Measurements from ENCODE around the gene ZBTB20. TPM values are rescaled to one million over a fixed set of nuclear protein-coding genes. Genes with fewer than 3 reads are reported as not detected.

Gene ZBTB20
- total and polyA plus RNA-seq, 10 of the 15 experiments (the other 5 are each of a cell fraction or from before 2014, with no cell fraction given), result 0.20 to 5.5 (median 2.2) TPM

DNA sequence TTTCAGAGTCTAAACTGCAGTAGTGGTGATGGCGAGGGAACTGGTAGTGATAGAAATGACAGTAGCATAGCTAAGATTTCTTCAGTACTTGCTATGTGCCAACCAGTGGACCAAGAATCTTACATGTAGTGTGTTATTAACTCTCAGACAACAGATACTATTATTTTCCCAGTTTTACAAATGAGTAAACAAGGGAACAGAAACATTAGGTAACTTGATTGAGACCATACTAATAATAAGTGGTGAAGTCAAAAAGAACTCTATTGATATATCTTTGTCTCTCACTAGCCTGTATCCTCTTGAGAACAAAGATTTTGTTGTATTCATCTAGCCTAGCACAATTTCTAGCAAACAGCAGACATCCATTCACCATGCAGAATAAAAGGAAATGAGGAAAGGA lies 250.1 kb downstream of the ZBTB20 start:
- in situ Hi-C loops (cut with MboI), result no loop called here
- no peak overlapping the region for H3K27ac ChIP-seq (ENCODE audit: control insufficient read depth, insufficient read depth)
- no peaks in the 10 kb centered on the region for H3K27me3 ChIP-seq (replicated peaks in 1 of 2; ENCODE audit: control insufficient read depth in 2 of 2, insufficient read depth in 2 of 2, low read length in 1 of 2)
- H3K9ac ChIP-seq (ENCODE audit: control insufficient read depth, insufficient read depth, low read length), result no peak overlapping the region
- no peaks in the 10 kb centered on the region for H4K20me1 ChIP-seq (ENCODE audit: control insufficient read depth, insufficient read depth)
- H3K9me3 ChIP-seq (replicated peaks; ENCODE audit: control insufficient read depth, insufficient read depth, low read length), result no peaks in the 10 kb centered on the region
- TF ChIP-seq, protein P1, sequence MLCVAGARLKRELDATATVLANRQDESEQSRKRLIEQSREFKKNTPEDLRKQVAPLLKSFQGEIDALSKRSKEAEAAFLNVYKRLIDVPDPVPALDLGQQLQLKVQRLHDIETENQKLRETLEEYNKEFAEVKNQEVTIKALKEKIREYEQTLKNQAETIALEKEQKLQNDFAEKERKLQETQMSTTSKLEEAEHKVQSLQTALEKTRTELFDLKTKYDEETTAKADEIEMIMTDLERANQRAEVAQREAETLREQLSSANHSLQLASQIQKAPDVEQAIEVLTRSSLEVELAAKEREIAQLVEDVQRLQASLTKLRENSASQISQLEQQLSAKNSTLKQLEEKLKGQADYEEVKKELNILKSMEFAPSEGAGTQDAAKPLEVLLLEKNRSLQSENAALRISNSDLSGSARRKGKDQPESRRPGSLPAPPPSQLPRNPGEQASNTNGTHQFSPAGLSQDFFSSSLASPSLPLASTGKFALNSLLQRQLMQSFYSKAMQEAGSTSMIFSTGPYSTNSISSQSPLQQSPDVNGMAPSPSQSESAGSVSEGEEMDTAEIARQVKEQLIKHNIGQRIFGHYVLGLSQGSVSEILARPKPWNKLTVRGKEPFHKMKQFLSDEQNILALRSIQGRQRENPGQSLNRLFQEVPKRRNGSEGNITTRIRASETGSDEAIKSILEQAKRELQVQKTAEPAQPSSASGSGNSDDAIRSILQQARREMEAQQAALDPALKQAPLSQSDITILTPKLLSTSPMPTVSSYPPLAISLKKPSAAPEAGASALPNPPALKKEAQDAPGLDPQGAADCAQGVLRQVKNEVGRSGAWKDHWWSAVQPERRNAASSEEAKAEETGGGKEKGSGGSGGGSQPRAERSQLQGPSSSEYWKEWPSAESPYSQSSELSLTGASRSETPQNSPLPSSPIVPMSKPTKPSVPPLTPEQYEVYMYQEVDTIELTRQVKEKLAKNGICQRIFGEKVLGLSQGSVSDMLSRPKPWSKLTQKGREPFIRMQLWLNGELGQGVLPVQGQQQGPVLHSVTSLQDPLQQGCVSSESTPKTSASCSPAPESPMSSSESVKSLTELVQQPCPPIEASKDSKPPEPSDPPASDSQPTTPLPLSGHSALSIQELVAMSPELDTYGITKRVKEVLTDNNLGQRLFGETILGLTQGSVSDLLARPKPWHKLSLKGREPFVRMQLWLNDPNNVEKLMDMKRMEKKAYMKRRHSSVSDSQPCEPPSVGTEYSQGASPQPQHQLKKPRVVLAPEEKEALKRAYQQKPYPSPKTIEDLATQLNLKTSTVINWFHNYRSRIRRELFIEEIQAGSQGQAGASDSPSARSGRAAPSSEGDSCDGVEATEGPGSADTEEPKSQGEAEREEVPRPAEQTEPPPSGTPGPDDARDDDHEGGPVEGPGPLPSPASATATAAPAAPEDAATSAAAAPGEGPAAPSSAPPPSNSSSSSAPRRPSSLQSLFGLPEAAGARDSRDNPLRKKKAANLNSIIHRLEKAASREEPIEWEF (IDR thresholded peaks at IDR 0.05; ENCODE audit: insufficient replicate concordance, low read depth, low read length), result no peak
- TF ChIP-seq, protein P2, sequence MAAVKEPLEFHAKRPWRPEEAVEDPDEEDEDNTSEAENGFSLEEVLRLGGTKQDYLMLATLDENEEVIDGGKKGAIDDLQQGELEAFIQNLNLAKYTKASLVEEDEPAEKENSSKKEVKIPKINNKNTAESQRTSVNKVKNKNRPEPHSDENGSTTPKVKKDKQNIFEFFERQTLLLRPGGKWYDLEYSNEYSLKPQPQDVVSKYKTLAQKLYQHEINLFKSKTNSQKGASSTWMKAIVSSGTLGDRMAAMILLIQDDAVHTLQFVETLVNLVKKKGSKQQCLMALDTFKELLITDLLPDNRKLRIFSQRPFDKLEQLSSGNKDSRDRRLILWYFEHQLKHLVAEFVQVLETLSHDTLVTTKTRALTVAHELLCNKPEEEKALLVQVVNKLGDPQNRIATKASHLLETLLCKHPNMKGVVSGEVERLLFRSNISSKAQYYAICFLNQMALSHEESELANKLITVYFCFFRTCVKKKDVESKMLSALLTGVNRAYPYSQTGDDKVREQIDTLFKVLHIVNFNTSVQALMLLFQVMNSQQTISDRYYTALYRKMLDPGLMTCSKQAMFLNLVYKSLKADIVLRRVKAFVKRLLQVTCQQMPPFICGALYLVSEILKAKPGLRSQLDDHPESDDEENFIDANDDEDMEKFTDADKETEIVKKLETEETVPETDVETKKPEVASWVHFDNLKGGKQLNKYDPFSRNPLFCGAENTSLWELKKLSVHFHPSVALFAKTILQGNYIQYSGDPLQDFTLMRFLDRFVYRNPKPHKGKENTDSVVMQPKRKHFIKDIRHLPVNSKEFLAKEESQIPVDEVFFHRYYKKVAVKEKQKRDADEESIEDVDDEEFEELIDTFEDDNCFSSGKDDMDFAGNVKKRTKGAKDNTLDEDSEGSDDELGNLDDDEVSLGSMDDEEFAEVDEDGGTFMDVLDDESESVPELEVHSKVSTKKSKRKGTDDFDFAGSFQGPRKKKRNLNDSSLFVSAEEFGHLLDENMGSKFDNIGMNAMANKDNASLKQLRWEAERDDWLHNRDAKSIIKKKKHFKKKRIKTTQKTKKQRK (IDR thresholded peaks at IDR 0.05; ENCODE audit: low read depth, low read length), result no peak
- TF ChIP-seq IRF4 (IDR thresholded peaks at IDR 0.05; ENCODE audit: low read depth, low read length) (no peak), NR2C2 (IDR thresholded peaks at IDR 0.05; ENCODE audit: borderline replicate concordance, control insufficient read depth, insufficient read length, low read depth) (no peak), HCFC1 (IDR thresholded peaks at IDR 0.05; ENCODE audit: low read length) (no peak), RBBP5 (conservative IDR thresholded peaks at IDR 0.05) (no peak), CBX5 (IDR thresholded peaks at IDR 0.05; ENCODE audit: low read depth) (no peak), ZNF217 (IDR thresholded peaks at IDR 0.05) (no peak), SREBF2 (IDR thresholded peaks at IDR 0.05; ENCODE audit: low read length) (no peak), TCF12 (IDR thresholded peaks at IDR 0.05; ENCODE audit: low read depth, low read length) (no peak), GATAD2B (conservative IDR thresholded peaks at IDR 0.05; ENCODE audit: low read depth) (no peak), BHLHE40 (IDR thresholded peaks at IDR 0.05; ENCODE audit: borderline replicate concordance in 1 of 2, low read depth in 2 of 2, low read length in 1 of 2) (no peak)
- TF ChIP-seq, protein P3, sequence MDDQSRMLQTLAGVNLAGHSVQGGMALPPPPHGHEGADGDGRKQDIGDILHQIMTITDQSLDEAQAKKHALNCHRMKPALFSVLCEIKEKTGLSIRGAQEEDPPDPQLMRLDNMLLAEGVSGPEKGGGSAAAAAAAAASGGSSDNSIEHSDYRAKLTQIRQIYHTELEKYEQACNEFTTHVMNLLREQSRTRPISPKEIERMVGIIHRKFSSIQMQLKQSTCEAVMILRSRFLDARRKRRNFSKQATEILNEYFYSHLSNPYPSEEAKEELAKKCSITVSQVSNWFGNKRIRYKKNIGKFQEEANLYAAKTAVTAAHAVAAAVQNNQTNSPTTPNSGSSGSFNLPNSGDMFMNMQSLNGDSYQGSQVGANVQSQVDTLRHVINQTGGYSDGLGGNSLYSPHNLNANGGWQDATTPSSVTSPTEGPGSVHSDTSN (IDR thresholded peaks at IDR 0.05; ENCODE audit: insufficient replicate concordance, low read depth, low read length), result no peak
- ChIA-PET POLR2A (no interaction called here), RAD21 (ENCODE audit: unreplicated experiment) (no interaction called here), CTCF (no interaction called here), SMC1A (ENCODE audit: uncharacterized antibody, unreplicated experiment) (no interaction called here)
- no peaks in the 10 kb centered on the region for H3K4me1 ChIP-seq (ENCODE audit: control insufficient read depth, insufficient read depth, low read length)
- intact Hi-C loops (cut with micrococcal nuclease; ENCODE audit: unreplicated experiment), result no loop called here
- ATAC-seq, result no peak
- no peaks in the 10 kb centered on the region for H3K36me3 ChIP-seq (ENCODE audit: control insufficient read depth in 2 of 2, insufficient read depth in 2 of 2, low read length in 1 of 2)
- no TSS peak for BruUV-seq (replicated peaks)
- no peak overlapping the region for H3K4me2 ChIP-seq (ENCODE audit: control insufficient read depth, insufficient read depth)
- no peak for DNase-seq (ENCODE audit: low read depth, low spot score)
- H3K79me2 ChIP-seq (ENCODE audit: control insufficient read depth, insufficient read depth, low read length), result no peaks in the 10 kb centered on the region
- no peak for FAIRE-seq
- H2AFZ ChIP-seq (ENCODE audit: control insufficient read depth, low read depth, low read length), result no peak overlapping the region
- 100% methylated on average over 1 of the region's 1 CpG for WGBS (ENCODE audit: insufficient coverage, insufficient replicate concordance, low lambda C conversion rate, missing lambda C conversion rate)
- no peak overlapping the region for H3K4me3 ChIP-seq
